HG02943 (cell line): ENCODE results near the gene PCDHGB5.
"Not testable (repeated sequence)": the region's sequence is repeated elsewhere in the genome, so short reads cannot be mapped to it uniquely, and the experiment has no call there.

Experiments
- ATAC-seq: cut with Tn5 transposase; IDR thresholded peaks from one replicate; pipeline ENCODE4 v1.9.1; 2021; ENCODE audit warnings: mild to moderate bottlenecking, low read depth, moderate library complexity; ENCODE audit not compliant: unreplicated experiment

The PCDHGB5 gene

DNA sequence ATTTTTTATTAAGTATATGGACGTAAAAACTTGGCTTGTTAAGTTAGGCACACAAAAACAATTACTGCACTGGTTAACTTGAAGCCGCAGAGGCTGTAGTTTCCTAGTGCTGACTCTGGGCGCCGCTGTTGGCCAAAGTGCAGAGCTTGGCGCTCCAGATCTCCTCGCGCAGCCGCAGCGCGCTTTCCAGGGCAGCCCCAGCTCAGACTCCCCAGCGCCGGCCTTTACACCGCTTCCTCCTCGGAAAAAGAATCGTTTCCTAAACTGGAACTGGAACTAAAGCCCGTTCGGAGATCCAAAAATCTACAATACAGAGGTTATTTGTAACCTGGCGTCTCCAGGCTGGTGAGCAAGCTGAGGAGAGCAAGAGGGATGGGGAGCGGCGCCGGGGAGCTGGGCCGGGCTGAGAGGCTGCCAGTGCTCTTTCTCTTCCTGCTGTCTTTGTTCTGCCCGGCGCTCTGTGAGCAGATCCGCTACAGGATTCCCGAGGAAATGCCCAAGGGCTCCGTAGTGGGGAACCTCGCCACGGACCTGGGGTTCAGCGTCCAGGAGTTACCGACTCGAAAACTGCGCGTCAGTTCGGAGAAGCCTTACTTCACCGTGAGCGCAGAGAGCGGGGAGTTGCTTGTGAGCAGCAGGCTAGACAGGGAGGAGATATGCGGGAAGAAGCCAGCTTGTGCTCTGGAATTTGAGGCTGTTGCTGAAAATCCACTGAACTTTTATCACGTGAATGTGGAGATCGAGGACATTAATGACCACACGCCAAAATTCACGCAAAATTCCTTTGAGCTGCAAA lies at the start of gene PCDHGB5:
TSS of gene PCDHGB5 (plus strand) at position 192 of the 796 bp plus-strand sequence. CDS start at position 373, 181 bp downstream.
- not testable (repeated sequence) for ATAC-seq

- no peak for ATAC-seq
These were observed 47.7 kb upstream of the PCDHGB5 start, which contains the start of gene PCDHGB1 for GRCh38 chr5:141349917-141350619. Gene PCDHGB1 (plus strand): TSS chr5:141350099. CDS start chr5:141350261, 162 bp downstream.

DNA sequence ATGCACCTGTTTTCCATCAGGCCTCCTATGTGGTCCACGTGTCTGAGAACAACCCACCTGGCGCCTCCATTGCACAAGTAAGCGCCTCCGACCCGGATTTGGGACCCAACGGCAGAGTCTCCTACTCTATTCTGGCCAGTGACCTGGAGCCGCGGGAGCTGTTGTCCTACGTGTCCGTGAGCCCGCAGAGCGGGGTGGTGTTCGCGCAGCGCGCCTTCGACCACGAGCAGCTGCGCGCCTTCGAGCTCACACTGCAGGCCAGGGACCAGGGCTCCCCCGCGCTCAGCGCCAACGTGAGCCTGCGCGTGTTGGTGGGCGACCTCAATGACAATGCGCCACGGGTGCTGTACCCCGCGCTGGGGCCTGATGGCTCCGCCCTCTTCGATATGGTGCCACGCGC lies 46.2 kb upstream of the PCDHGB5 start:
- no peak for ATAC-seq

GRCh38 chr5:141354900-141355469 lies 42.8 kb upstream of the PCDHGB5 start, which contains the start of gene PCDHGA4:
Gene PCDHGA4 (plus strand): TSS chr5:141355021. CDS start chr5:141355108, 87 bp downstream.
- no peak for ATAC-seq

DNA sequence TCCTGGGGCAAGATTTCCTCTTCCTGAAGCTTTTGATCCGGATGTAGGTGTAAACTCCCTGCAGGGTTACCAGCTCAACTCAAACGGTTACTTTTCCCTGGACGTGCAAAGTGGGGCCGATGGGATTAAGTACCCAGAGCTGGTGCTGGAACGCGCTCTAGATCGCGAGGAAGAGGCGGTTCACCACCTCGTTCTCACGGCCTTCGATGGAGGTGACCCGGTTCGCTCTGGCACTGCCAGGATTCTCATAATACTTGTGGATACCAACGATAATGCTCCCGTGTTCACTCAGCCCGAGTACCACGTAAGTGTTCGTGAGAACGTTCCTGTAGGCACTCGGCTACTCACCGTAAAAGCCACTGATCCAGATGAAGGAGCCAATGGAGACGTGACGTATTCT lies 42.1 kb upstream of the PCDHGB5 start:
- ATAC-seq = no peak

- no peak for ATAC-seq
These were observed 41.6 kb upstream of the PCDHGB5 start for GRCh38 chr5:141356133-141356532.

GRCh38 chr5:141356950-141357349 lies 40.8 kb upstream of the PCDHGB5 start:
- ATAC-seq = no peak

GRCh38 chr5:141359790-141360426 lies 37.8 kb upstream of the PCDHGB5 start, which contains the start of gene PCDHGB2:
Gene PCDHGB2 (plus strand): TSS chr5:141359994. CDS start chr5:141360136, 142 bp downstream.
- ATAC-seq = no peak

GRCh38 chr5:141360685-141361084 lies 37.1 kb upstream of the PCDHGB5 start:
- ATAC-seq = no peak

- no peak for ATAC-seq
These were observed 35.0 kb upstream of the PCDHGB5 start for GRCh38 chr5:141362719-141363118.

- no peak for ATAC-seq
These were observed 33.6 kb upstream of the PCDHGB5 start, which contains the start of gene PCDHGA5 for GRCh38 chr5:141363952-141364660. Gene PCDHGA5 (plus strand): TSS chr5:141364162. CDS start chr5:141364331, 169 bp downstream.

DNA sequence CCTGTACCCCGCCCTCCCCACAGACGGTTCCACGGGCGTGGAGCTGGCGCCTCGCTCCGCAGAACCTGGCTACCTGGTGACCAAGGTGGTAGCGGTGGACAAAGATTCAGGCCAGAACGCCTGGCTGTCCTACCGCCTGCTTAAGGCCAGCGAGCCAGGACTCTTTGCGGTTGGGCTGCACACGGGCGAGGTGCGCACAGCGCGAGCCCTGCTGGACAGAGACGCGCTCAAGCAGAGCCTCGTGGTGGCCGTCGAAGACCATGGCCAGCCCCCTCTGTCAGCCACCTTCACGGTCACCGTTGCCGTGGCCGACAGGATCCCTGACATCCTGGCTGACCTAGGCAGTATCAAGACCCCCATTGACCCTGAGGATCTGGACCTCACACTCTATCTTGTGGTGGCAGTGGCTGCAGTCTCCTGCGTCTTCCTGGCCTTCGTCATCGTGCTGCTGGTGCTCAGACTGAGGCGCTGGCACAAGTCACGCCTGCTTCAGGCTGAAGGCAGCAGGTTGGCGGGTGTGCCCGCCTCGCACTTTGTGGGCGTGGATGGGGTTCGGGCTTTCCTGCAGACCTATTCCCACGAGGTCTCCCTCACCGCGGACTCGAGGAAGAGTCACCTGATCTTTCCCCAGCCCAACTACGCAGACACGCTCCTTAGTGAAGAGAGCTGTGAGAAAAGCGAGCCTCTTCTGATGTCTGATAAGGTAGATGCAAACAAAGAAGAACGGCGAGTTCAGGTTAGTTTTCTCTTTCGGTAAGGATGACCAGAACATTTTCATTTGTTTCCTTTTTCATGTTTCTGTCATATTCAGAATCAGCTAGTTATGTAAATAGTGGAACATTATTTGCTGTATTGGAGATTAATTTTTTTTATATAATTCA lies 31.5 kb upstream of the PCDHGB5 start:
- ATAC-seq = no peak

GRCh38 chr5:141369994-141370848 lies 27.5 kb upstream of the PCDHGB5 start, which contains the start of gene PCDHGB3:
Gene PCDHGB3 (plus strand): TSS chr5:141370242. CDS start chr5:141370395, 153 bp downstream.
- no peak for ATAC-seq

- ATAC-seq = no peak
These were observed 25.9 kb upstream of the PCDHGB5 start for GRCh38 chr5:141371572-141372475.

DNA sequence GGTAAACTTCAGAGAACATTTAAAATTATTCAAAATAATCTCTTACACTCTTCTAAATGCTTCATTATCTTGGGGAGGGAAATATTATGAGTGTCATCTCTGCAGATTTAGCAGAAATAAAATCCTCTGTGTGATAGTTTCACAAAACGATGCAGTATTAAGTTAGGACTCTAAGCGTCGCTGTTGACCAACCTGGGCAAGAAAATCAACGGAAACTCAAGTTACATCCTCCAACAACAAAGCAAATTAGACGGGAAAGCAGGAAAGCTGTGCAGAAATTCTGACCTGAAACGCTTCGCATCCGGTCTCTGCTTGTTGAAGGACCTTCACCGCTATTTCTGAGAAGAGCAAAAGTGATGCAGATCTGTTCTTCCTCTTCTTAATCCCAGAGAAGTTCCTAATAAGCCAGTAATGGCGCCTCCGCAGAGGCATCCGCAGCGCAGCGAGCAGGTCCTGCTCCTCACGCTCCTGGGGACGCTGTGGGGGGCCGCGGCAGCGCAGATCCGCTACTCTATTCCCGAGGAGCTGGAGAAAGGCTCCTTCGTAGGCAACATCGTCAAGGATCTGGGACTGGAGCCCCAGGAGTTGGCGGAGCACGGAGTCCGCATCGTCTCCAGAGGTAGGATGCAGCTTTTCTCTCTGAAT lies 24.0 kb upstream of the PCDHGB5 start, which contains the start of gene PCDHGA6:
TSS of gene PCDHGA6 (plus strand) at position 219 of the 645 bp plus-strand sequence. CDS start at position 412, 193 bp downstream.
- no peak for ATAC-seq

DNA sequence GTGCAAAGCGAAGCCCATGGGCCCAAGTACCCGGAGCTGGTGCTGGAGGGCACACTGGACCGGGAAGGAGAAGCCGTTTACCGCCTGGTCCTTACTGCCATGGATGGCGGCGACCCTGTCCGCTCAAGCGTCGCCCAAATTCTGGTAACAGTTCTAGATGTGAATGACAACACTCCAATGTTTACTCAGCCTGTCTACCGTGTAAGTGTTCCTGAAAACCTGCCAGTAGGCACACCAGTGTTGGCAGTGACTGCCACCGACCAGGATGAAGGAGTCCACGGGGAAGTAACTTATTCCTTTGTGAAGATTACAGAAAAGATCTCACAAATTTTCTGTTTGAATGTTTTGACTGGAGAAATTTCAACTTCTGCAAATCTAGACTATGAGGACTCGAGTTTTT lies 23.1 kb upstream of the PCDHGB5 start:
- ATAC-seq = no peak
